Measurements from ENCODE around the gene KRTAP4-2.
"Not testable (repeated sequence)": the region's sequence is repeated elsewhere in the genome, so short reads cannot be mapped to it uniquely, and the experiment has no call there.

The KRTAP4-2 gene

GRCh38 chr17:41147531-41148204, 30.4 kb downstream of the KRTAP4-2 start:
- Mint-ChIP-seq H3K4me1 (ENCODE audit: low read depth) (no peaks in the 10 kb centered on the region), H3K36me3 (ENCODE audit: low read depth) (no peaks in the 10 kb centered on the region), H3K9me3 (peaks cover 10% of the 10 kb centered on the region), H3K27me3 (ENCODE audit: low read depth) (peaks cover 4% of the 10 kb centered on the region), H3K4me3 (no peak overlapping the region), H3K27ac (no peak overlapping the region)

- no peak overlapping the region for H3K27ac Mint-ChIP-seq
- no peak overlapping the region for H3K4me3 Mint-ChIP-seq
- H3K36me3 Mint-ChIP-seq (ENCODE audit: low read depth), result no peaks in the 10 kb centered on the region
- H3K9me3 Mint-ChIP-seq, result peaks cover 23% of the 10 kb centered on the region
- H3K27me3 Mint-ChIP-seq (ENCODE audit: low read depth), result peaks cover 4% of the 10 kb centered on the region
- H3K4me1 Mint-ChIP-seq (ENCODE audit: low read depth), result no peaks in the 10 kb centered on the region
Observed at GRCh38 chr17:41145261-41145660, 32.8 kb downstream of the KRTAP4-2 start.

GRCh38 chr17:41144846-41145245, 33.2 kb downstream of the KRTAP4-2 start:
- Mint-ChIP-seq H3K9me3 (peaks cover 23% of the 10 kb centered on the region), H3K27me3 (ENCODE audit: low read depth) (peaks cover 4% of the 10 kb centered on the region), H3K36me3 (ENCODE audit: low read depth) (no peaks in the 10 kb centered on the region), H3K4me3 (no peak overlapping the region), H3K4me1 (ENCODE audit: low read depth) (no peaks in the 10 kb centered on the region), H3K27ac (no peak overlapping the region)

GRCh38 chr17:41141361-41141760, 36.7 kb downstream of the KRTAP4-2 start:
- no peaks in the 10 kb centered on the region for H3K4me1 Mint-ChIP-seq (ENCODE audit: low read depth)
- no peak overlapping the region for H3K27ac Mint-ChIP-seq
- peaks cover 4% of the 10 kb centered on the region for H3K27me3 Mint-ChIP-seq (ENCODE audit: low read depth)
- no peak overlapping the region for H3K4me3 Mint-ChIP-seq
- H3K9me3 Mint-ChIP-seq, result peaks cover 31% of the 10 kb centered on the region
- peaks cover 2% of the 10 kb centered on the region for H3K36me3 Mint-ChIP-seq (ENCODE audit: low read depth)

GRCh38 chr17:41140360-41141131, 37.5 kb downstream of the KRTAP4-2 start, which contains the start of gene KRTAP4-6:
TSS of gene KRTAP4-6 (minus strand) at chr17:41140544. CDS start at chr17:41140487, 57 bp downstream.
- Mint-ChIP-seq H3K9me3 (peaks cover 31% of the 10 kb centered on the region), H3K4me1 (ENCODE audit: low read depth) (no peaks in the 10 kb centered on the region), H3K27me3 (ENCODE audit: low read depth) (peaks cover 4% of the 10 kb centered on the region), H3K27ac (no peak within 1 kb of the TSS), H3K4me3 (no peak within 1 kb of the TSS), H3K36me3 (ENCODE audit: low read depth) (peaks cover 2% of the 10 kb centered on the region)

- H3K27me3 Mint-ChIP-seq (ENCODE audit: low read depth); H3K4me3 Mint-ChIP-seq; H3K4me1 Mint-ChIP-seq (ENCODE audit: low read depth); H3K27ac Mint-ChIP-seq; H3K36me3 Mint-ChIP-seq (ENCODE audit: low read depth): not testable (repeated sequence)
- peaks cover 31% of the 10 kb centered on the region for H3K9me3 Mint-ChIP-seq
Observed at GRCh38 chr17:41139865-41140264, 38.2 kb downstream of the KRTAP4-2 start.

- no peak overlapping the region for H3K4me3 Mint-ChIP-seq
- no peaks in the 10 kb centered on the region for H3K36me3 Mint-ChIP-seq (ENCODE audit: low read depth)
- H3K27ac Mint-ChIP-seq, result no peak overlapping the region
Observed at GRCh38 chr17:41133880-41134735, 43.9 kb downstream of the KRTAP4-2 start.

GRCh38 chr17:41131979-41132378, 46.0 kb downstream of the KRTAP4-2 start:
- Mint-ChIP-seq H3K4me1 (ENCODE audit: low read depth) (no peaks in the 10 kb centered on the region), H3K27ac (no peak overlapping the region), H3K9me3 (no peaks in the 10 kb centered on the region), H3K36me3 (ENCODE audit: low read depth) (no peaks in the 10 kb centered on the region), H3K4me3 (no peak overlapping the region), H3K27me3 (ENCODE audit: low read depth) (peaks cover 5% of the 10 kb centered on the region)

More at GRCh38 chr17:41133880-41134735, 43.9 kb downstream of the KRTAP4-2 start:
- Mint-ChIP-seq H3K9me3 (peaks cover 4% of the 10 kb centered on the region), H3K27me3 (ENCODE audit: low read depth) (peaks cover 2% of the 10 kb centered on the region), H3K4me1 (ENCODE audit: low read depth) (no peaks in the 10 kb centered on the region)
